ENCODE measurements around the gene MYT1. TPM values are rescaled to one million over a fixed set of nuclear protein-coding genes. Genes with fewer than 3 reads are reported as not detected.

MYT1 gene
- total and polyA plus RNA-seq, 2 donors (not counting 1 experiment from before 2014, with no cell fraction given) = not detected

GRCh38 chr20:64152906-64153305 is 11.3 kb upstream of the MYT1 start:
- H4K20me1 ChIP-seq (ENCODE audit: control insufficient read depth, extremely low read depth, insufficient read depth, low read length) = no peaks in the 10 kb centered on the region
- no peak overlapping the region for H3K4me2 ChIP-seq (ENCODE audit: extremely low read depth, insufficient read depth, low read length)
- no peak for DNase-seq (ENCODE audit: low read depth in 2 of 2)
- no peak overlapping the region for H3K9ac ChIP-seq (ENCODE audit: insufficient read depth, low read length)
- no peak overlapping the region for H3K4me3 ChIP-seq (replicated peaks in 1 of 4; ENCODE audit: control extremely low read depth in 1 of 4, insufficient read depth in 1 of 4, low read depth in 3 of 4, low read length in 4 of 4)
- TF ChIP-seq EZH2 (IDR thresholded peaks at IDR 0.05; ENCODE audit: low read length, missing control alignments) = no peak
- no peak for TF ChIP-seq CTCF (conservative IDR thresholded peaks at IDR 0.05 in 1 of 2, IDR thresholded peaks at IDR 0.05 in 1 of 2; ENCODE audit: low read depth in 1 of 2, low read length in 2 of 2)
- H3K27ac ChIP-seq (ENCODE audit: insufficient read depth, low read length) = no peak overlapping the region
- H3K27me3 ChIP-seq (ENCODE audit: control insufficient read depth, insufficient read depth, low read length) = no peaks in the 10 kb centered on the region
- H3K9me3 ChIP-seq (ENCODE audit: control insufficient read depth, insufficient read depth, low read depth, low read length) = no peaks in the 10 kb centered on the region
- H3K4me1 ChIP-seq (ENCODE audit: control insufficient read depth, extremely low read depth, insufficient read depth, low read length) = no peaks in the 10 kb centered on the region
- no peak overlapping the region for H2AFZ ChIP-seq (ENCODE audit: low read length)
- H3K36me3 ChIP-seq (ENCODE audit: control insufficient read depth, insufficient read depth, low read length) = no peaks in the 10 kb centered on the region
- no peaks in the 10 kb centered on the region for H3K79me2 ChIP-seq (ENCODE audit: control insufficient read depth, insufficient read depth, low read length)

GRCh38 chr20:64153410-64153809 is 10.8 kb upstream of the MYT1 start:
- H3K79me2 ChIP-seq (ENCODE audit: control insufficient read depth, insufficient read depth, low read length) = no peaks in the 10 kb centered on the region

GRCh38 chr20:64153861-64154589 is 10.2 kb upstream of the MYT1 start:
- no peaks in the 10 kb centered on the region for H3K4me1 ChIP-seq (ENCODE audit: control insufficient read depth, extremely low read depth, insufficient read depth, low read length)
- TF ChIP-seq CTCF (conservative IDR thresholded peaks at IDR 0.05 in 1 of 2, IDR thresholded peaks at IDR 0.05 in 1 of 2; ENCODE audit: low read depth in 1 of 2, low read length in 2 of 2) (no peak), EZH2 (IDR thresholded peaks at IDR 0.05; ENCODE audit: low read length, missing control alignments) (no peak)
- H3K27me3 ChIP-seq (ENCODE audit: control insufficient read depth, insufficient read depth, low read length) = no peaks in the 10 kb centered on the region
- H4K20me1 ChIP-seq (ENCODE audit: control insufficient read depth, extremely low read depth, insufficient read depth, low read length) = no peaks in the 10 kb centered on the region
- DNase-seq (ENCODE audit: low read depth in 2 of 2) = no peak
- H3K36me3 ChIP-seq (ENCODE audit: control insufficient read depth, insufficient read depth, low read length) = no peaks in the 10 kb centered on the region
- H3K4me3 ChIP-seq (replicated peaks in 1 of 4; ENCODE audit: control extremely low read depth in 1 of 4, insufficient read depth in 1 of 4, low read depth in 3 of 4, low read length in 4 of 4) = no peak overlapping the region
- H3K27ac ChIP-seq (ENCODE audit: insufficient read depth, low read length) = no peak overlapping the region
- no peak overlapping the region for H3K9ac ChIP-seq (ENCODE audit: insufficient read depth, low read length)
- H3K4me2 ChIP-seq (ENCODE audit: extremely low read depth, insufficient read depth, low read length) = no peak overlapping the region
- H3K79me2 ChIP-seq (ENCODE audit: control insufficient read depth, insufficient read depth, low read length) = no peaks in the 10 kb centered on the region
- no peaks in the 10 kb centered on the region for H3K9me3 ChIP-seq (ENCODE audit: control insufficient read depth, insufficient read depth, low read depth, low read length)
- no peak overlapping the region for H2AFZ ChIP-seq (ENCODE audit: low read length)

More at GRCh38 chr20:64153410-64153809, 10.8 kb upstream of the MYT1 start:
- Histone ChIP-seq H4K20me1 (ENCODE audit: control insufficient read depth, extremely low read depth, insufficient read depth, low read length) (no peaks in the 10 kb centered on the region), H3K36me3 (ENCODE audit: control insufficient read depth, insufficient read depth, low read length) (no peaks in the 10 kb centered on the region), H3K4me3 (replicated peaks in 1 of 4; ENCODE audit: control extremely low read depth in 1 of 4, insufficient read depth in 1 of 4, low read depth in 3 of 4, low read length in 4 of 4) (no peak overlapping the region), H3K9ac (ENCODE audit: insufficient read depth, low read length) (no peak overlapping the region), H2AFZ (ENCODE audit: low read length) (no peak overlapping the region), H3K4me1 (ENCODE audit: control insufficient read depth, extremely low read depth, insufficient read depth, low read length) (no peaks in the 10 kb centered on the region), H3K9me3 (ENCODE audit: control insufficient read depth, insufficient read depth, low read depth, low read length) (no peaks in the 10 kb centered on the region), H3K27ac (ENCODE audit: insufficient read depth, low read length) (no peak overlapping the region), H3K27me3 (ENCODE audit: control insufficient read depth, insufficient read depth, low read length) (no peaks in the 10 kb centered on the region), H3K4me2 (ENCODE audit: extremely low read depth, insufficient read depth, low read length) (no peak overlapping the region)
- TF ChIP-seq CTCF (conservative IDR thresholded peaks at IDR 0.05 in 1 of 2, IDR thresholded peaks at IDR 0.05 in 1 of 2; ENCODE audit: low read depth in 1 of 2, low read length in 2 of 2) = no peak
- no peak for TF ChIP-seq EZH2 (IDR thresholded peaks at IDR 0.05; ENCODE audit: low read length, missing control alignments)
- DNase-seq (ENCODE audit: low read depth in 2 of 2) = no peak
